Renal cortical epithelial cell (primary cell): ENCODE results near the gene TEX261. TPM values are rescaled to one million over a fixed set of nuclear protein-coding genes. Genes with fewer than 3 reads are reported as not detected.

Experiments
- DNase-seq: peaks from one replicate; pipeline ENCODE4 v3.0.0-alpha.2; 2011; ENCODE audit warnings: low read depth
- total RNA-seq: library from RNA; depleted of rRNA; stranded (reverse); fragments of >200 nt; gene quantifications from 2 replicates; pipeline ENCODE4 v1.2.3, GENCODE V29; 2014

TEX261 gene
- total RNA-seq, 1 donor from 2014 or later: 40.7 TPM

DNA sequence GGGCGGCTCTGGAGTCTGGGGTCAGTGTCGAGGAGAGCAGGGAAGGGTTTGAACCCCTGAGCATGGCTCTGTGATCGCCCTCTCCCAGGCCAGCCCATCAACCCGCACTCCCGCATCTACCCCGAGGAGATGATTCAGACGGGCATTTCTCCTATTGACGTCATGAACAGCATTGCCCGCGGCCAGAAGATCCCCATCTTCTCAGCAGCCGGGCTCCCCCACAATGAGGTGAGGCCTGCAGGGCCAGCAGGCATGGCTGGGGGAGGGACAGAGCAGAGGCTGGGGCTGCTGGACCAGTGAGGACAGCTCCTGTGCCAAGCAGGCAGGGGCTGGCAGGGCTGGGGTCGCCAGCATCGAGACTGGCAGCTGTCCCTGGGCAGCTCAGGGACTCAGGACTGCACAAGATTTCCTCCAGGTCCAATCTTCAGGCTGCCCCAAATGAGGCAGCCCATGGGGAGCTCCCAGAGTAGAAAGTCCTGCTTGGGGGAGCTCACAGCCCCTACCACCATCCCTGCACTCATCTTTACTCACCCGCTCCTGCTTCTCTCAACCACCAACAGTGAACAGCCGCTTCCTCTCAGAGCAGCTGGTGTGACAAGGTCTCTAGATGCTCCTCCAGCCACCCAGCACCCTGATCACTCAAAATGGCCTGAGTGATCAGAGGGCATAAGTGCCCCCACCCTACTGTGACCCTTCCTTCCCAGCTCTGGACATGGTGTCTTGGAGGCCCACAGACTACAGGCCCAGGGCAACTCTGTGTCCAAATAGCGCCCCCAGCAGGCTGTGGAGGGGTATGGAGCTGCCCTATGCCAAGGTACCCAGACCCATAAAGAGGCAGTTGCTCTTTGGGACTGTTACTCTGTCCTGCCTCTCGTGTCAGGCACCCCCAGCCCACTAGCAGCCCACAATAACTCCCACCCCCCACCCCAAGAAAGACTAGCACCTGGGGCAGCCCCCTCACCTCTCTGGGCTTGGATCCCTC, 34.5 kb downstream of the TEX261 start:
- no peak for DNase-seq

DNA sequence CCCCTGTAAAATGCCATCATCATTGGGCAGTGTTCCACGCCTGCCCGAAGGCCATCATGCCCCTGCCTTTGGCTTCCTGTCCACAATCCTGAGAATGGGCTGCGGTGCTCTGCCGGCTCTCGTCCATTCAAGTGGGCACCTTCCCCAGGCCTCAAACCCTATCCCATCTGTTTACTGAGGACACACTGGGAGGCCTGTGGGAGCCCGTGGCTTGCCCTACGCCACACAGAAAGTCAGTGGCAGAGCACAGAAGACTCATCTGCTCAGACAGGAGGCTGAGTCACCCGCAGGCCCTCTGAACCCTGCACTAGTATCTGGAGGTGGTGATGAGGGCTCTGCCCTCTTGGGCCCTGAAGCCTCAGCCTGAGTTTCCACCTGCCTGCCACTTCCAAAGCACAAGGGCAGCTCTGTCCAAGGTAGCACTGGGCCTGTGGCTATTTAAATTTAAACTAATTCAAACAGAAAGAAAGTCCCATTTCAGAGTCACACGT, 35.4 kb downstream of the TEX261 start:
- DNase-seq: no peak

DNA sequence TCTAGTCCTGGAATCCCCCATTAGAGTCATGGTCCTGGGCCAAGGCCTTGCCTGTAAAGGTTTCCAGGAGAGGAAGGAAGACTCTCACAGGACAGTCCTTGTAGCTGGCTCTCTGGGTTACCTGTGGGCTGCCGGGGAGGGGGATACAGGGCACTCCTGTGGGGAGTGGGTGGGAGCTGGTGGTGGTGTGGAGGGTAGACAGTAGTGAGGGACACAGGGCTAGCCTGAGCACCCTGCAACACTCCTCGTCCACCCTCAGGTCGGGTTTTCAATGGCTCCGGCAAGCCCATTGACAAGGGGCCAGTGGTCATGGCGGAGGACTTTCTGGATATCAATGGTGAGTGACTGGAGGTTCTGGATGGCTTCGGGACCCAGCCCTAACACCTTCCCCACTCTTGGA, 35.9 kb downstream of the TEX261 start:
- DNase-seq: no peak

DNA sequence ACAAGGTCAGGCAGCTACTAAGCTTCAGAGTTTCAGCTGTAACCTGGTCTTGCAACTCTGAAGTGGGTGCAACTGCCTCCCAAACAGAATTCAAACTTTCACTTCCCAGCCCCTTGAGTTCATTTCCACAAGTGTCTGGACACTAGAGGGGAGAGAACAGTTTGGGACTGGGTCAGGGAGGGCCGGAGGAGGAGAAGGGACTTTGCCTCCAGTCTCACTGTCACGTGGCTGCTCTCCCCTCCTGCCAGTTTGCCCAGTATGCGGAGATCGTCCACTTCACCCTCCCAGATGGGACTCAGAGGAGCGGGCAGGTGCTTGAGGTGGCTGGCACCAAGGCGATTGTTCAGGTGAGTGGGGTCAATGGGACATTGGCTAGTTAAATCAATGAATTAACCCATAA, 36.9 kb downstream of the TEX261 start:
- no peak for DNase-seq

DNA sequence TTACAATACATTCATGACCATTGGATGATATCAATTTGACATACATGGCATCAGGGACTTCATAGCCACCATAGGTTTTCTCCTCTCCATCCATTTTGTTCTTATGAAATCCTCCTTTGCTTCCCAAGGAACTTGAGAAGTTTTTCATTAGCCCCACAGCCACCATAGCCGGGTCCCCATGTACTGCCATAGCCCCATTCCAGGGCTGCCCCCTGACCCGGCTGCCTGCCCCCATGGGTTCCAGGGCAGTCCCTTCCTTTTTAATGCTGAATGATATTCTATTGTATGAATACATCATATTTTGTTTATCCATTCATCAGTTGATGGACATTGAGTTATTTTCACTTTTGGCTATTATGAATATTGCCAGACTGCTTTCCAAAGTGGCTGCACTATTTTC, 38.5 kb downstream of the TEX261 start:
- DNase-seq: no peak

DNA sequence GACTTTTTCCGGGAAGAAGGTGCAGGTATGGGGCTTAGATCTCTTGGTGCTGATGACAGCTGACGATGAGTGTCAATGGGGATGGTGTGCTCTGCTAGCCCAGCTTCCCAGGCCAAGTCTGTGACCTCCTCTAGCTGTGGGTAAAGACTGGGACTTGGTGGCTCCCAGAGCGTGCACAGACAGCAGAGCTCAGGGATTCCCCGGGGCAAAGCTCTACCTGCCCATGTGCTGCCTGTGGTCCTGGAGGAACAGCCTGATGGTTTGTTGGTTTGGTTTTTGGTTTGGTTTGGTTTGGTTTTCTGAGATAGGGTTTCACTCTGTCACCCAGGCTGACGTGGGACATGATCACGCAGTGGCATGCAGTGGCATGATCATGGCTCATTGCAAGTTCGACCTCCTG, 39.8 kb downstream of the TEX261 start:
- no peak for DNase-seq

DNA sequence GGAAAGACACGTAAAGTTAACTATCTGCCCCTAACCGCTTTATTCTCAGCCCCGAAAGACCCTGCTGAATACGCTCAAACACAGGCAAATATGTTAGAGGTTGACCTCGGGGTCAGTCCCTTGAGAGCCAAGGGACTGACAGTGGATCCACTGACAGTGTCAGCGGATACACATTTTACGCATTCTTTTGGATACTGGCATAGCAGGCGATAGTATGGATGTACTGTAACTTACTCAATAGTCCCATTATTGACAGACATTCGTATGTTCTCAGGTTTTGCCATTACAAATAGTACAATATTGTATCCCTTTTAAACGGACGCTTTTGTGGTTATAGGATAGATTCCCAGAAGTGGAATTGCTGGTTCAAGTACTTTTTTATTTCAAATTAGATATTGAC, 45.6 kb downstream of the TEX261 start:
- DNase-seq: no peak

DNA sequence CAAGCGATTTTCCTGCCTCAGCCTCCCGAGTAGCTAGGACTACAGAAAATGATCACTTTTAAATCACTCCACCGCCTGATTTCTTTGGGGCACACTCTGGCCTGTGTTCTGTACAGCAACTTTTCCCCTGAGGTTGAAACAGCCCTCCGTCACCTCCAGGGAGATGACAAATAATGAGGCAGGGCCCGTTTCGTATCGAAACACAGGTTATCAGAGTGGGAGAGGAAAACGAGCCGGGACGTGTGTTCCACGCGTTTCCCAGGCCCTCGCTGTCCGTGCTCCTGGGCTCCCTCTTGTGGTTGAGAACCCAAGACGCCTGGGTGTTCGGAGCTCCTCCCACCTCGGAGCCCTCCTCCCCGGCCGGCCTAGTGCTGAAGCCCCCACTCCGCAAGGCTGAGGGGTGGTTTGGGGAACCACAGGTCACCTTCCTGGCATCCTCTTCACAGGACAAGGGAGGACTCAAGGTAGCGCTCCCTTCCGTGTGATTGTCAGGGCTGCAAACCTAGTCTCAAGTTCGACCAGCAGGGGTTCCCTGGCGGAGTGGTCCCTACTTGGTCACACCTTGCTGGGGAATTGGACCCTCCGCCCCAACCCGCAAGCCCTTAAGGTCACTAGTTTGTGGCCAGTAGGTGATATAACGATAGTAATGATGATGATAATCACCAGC, 46.2 kb downstream of the TEX261 start:
- peak; percentile 34 for DNase-seq

DNA sequence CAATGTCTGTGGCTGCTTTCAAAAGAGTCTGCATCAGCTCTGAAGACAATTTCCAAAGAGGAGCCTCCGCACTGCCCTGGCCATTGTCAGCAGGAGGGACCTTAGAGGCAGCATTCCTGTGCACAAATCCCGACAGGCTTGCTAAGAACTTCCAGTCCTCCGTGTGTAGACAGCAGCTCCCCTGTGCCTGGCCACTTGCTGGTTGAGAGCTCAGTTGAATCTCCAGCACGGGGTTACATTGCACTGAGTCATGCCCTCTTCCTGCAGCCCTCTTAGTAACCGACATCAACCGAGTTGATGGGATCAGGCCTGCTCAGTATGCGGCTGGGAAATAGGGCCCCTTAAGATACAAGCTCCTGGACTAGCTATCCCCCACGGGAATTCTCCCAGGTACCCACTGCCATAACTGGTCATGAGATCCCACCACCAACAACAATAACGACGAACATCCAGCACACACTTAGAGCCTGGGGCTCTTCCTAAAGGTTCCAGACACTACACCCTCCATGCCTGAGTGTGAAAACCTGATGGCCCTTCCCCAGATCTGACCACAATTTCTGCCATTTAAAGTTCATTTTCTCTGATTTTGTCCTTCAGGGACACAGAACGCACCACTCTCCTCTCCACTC, 47.0 kb downstream of the TEX261 start:
- peak; percentile 56 for DNase-seq

DNA sequence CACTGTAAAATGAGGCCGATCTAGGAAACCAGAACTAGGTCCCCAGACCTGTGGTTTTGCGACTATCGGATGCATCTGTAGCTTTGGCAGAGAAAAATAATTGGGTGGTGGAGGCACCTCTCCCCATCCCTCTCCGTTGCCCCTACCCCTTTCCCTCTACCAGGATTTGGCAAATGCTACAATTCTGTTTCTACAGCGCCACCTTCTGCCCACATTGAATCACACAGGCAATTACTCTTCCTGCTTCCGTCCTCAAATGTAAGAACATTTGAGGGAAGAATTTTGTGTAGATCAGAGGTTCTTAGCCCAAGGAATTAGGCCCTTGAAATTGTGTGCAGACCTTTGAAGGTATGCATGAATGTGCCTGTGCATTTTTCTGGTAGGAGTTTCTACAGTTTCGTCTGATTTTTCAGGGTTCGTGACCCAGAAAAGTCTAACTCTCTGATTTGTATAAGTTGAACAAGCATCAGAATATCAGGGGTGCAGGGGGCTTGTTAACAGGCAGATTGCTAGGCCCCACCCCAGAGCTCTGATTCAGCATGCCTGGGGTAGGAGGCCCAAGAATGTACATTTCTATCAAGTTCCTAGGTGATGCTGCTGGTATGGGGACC, 47.7 kb downstream of the TEX261 start:
- peak; percentile 60 for DNase-seq

DNA sequence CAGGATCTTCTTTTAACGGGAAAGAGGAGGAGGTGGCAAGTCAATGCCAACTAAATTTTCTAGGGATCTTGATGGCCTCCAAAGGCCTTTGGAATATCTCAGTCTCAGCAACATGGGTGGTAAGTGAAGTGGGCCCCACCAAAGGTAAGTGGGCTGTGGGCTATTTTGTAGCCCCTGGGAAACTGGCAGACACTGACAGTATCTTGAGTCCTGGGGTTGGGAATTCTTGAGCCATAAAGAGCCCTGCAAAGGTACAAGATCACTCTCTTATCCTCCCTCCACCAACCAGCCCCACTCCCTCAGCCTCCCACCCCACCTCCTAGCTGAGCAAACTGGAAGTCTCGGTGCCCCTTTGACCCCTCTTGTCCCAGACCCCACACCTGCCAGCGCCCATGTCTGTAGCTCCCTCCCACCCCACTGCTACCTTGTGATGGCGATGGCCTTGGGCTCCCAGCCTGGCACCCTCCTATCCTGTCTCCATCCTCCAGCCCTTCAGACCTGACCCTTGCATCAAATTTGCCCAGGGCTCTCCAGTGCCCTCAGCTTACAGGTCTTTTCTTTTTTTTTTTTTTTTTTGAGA, 50.5 kb downstream of the TEX261 start:
- DNase-seq: no peak

DNA sequence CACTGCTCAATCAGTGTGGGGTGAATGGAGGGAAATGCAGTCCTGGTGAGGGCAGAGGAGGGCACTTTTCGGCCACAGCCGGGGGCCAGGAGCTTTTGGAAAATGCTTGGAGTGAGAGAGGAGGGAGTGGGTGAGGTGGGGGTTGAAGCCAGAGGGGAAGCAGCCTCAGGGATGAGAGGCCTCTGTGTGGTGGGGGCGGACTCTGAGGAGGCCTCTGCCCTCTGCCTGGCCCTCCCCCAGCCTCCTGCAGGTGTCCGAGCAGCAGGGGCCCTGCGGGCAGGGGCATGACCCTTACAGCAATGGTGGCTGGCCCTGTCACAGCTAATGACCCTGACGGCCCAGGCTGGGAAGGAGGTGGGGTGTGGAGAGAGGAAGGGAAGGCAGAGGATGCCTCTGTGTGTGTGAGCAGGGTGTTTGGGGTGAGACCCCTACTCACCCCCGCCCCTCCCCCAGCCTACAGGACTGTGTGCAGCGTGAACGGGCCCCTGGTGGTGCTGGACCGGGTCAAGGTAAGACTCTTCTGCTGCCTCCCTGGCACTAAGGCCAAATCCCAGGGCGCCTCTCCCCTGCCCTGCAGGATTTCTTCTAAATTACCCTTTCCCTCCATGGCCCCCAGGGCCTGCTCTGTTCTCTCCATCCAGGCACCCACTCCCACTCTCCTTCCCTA, 51.3 kb downstream of the TEX261 start:
- no peak for DNase-seq

DNA sequence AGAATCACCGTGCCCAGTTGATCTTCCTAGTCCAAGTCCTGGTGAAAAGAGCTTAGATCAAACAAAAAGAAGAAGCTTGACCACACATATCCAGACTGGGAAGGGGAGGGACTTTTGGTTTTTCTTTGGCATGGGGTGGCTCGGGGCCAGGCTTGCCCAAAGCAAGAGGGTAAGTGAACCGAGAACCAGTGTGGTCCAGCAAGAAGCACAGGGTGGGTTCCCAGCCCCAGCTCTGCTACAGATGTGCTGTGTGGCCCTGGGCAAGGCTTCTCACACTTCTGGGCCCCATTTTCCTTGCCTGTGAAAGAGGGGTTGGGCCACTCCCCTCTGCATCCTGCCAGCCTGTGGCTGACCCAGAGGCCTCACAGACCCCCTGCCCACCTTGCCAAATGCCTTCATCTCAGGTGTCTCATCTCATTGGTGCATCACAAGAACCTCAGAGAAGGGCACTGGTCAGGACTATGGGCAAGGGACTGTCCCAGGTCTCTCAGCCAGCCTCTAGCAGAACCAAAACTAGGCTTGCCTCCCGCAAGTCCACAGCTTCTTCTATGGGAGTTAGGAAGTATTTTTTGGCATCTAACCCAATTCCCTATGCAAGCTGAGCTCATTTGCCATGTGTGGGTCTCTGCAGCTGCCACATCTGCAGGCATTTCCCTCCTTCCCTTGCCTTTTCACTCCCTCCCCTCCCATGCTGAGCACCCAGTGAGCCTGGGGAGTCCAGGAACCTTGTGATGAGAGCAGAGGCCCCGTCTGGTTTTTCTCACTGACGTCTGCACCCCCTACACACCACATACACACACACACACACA, 52.1 kb downstream of the TEX261 start:
- DNase-seq: no peak

DNA sequence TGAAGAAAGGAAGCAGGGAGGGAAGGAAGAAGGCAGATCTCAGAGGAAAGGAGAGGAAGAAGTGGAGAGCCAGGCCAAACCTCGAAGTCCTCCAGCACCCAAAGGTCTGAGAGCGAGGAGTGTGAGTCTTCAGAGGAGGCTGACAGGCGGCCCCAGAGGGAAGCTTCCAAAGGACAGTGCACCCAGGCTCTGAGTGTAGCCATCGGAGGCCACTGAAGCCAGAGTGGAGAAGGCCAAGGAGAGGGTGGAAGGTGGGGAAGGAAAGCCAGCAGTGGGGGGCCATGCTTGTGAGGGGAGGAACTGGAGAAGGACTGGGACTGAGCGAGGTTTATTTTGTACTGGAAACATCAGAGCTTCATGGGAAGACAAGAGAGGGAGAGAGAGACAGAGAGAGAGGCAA, 53.0 kb downstream of the TEX261 start:
- DNase-seq: no peak

DNA sequence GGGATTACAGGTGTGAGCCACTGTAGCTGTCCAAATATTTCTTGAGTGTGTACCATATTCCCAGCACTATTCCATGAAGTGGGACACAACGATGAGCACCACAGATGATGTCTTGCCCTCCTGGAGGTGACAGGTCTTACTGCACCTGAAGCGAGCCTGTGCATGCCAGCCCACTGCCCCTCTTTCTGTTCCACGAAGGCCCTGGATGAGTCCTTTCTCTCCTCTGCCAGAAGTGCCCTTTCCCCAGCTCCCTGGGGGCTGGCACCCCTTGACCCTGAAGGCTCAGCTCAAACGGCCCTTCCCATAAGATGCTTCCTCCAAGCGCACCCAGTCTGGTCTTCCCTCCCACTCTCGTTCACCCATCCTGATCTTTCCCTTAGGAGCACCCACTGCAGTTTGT, 53.5 kb downstream of the TEX261 start:
- DNase-seq: no peak

DNA sequence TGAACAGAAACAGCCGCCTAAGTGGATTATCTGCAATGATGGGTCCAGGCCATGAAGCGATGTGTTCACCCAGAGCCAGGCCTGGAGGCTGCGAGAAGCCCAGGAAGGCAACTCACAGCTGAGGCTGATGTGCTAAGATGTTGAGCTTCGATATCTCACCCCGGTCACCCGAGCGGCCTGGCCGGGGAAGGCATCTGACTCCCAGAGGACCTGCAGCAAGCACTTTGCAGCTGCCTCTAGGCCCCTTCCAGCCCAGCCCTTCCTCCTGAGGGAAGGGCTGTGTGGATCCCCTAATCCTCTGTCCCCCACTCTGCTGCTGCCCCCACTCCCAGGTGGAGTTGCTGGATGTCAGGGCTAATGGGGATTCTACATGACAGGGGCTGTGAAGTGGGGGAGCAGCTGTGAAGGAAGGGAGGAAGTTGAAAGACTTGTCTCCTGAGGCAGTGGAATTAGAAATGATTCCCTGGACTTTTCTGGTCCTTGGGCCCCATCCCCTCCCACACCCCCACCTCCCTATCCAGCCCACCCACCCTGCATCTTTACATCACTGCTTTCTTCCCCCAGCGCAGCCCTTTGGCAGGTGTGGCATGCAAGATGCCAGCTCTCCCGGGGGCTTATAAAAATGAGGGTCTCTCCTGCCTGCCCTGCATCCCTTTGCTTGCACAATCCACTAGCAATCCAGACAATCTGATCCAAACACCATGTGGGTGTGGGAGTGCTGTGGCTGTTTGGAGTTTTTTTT, 54.7 kb downstream of the TEX261 start:
- no peak for DNase-seq

DNA sequence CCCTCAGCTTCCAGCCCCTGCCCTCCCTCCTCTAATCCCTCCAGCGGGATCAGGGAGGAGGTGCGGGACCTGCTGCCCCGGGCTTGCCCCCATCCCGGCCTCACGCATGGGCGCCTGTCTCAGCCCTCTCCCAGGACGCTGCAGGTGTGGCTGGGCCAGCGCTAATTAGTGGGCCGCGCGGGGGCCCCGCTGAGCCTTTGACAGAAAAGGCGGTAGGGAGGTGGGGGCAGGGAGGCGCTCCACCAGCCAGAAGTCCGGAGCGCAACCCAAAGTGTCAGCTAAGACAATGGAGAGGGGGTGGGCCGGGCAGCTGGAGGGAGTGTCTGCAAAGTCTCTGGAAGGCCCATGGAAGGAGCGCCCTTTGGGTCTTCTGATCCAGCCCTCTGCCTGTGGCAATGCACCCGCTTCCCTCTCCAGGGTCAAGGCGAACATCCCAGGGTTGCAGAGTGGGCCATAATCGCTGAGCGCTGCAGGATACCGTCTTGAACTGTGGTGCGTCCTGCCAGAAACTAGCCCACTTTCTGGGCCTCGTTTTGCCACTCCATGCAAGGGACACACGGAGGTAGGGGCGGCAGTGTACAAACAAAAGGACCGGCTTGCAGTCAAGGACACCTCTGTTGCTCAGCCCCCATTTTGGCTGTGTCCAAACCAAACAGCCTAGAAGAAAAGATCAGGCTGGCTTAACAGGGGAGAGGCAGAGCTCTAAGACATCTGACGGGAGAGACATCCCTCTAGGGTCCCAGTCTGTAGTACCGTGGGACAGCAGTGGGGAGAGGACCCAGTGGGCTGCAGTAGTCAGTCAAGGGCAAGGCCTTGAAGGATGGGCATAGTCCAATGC, 55.5 kb downstream of the TEX261 start:
- no peak for DNase-seq

DNA sequence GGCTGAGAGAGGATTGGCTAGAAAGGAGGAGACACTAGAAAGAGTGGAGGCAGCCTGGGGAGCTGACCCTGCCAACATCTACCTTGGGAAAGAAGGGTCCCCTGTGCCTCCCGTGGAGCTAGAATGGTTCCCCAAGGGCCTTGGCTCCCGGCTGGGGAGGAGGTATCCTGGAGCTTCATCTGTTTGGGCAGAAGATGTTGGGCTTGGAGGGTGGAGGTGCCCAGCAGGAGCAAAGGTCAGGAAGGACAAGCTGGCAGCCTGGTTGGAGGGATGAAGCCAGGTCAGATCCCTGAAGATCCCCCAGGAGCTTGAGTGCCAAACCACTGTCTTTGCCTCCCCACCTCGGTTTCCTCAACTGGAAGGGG, 56.1 kb downstream of the TEX261 start:
- DNase-seq: no peak
